Keratinocyte (primary cell): Measurements from ENCODE around the gene TBC1D30. TPM values are rescaled to one million over a fixed set of nuclear protein-coding genes. Genes with fewer than 3 reads are reported as not detected.

Experiments
- DNase-seq: peaks from one replicate; pipeline ENCODE4 v3.0.0-alpha.2; 2011; ENCODE audit warnings: low read depth, missing footprints, low spot score
- FAIRE-seq: peaks from 2 replicates; lab custom pipeline; 2011; peaks lifted over from hg19 to GRCh38; lab: Jason Lieb, UNC
- H2AFZ ChIP-seq: 2 replicates; pipeline ENCODE4 v1.6.0; 2012; ENCODE audit warnings: low read length, control low read depth, inconsistent platforms; ENCODE audit not compliant: control insufficient read depth
- H3K27ac ChIP-seq: 2 replicates; pipeline ENCODE4 v1.5.1; 2011; ENCODE audit warnings: low read length; ENCODE audit not compliant: control insufficient read depth, insufficient read depth
- H3K27me3 ChIP-seq: 3 replicates; pipeline ENCODE4 v1.6.0; 2011; ENCODE audit warnings: low read length; ENCODE audit not compliant: control insufficient read depth, insufficient read depth; ENCODE audit errors: extremely low read depth
- H3K36me3 ChIP-seq, 2 experiments: 2 replicates in 1 of 2; 3 replicates in 1 of 2; pipeline ENCODE4 v1.5.1; 2011; ENCODE audit warnings: low read length in 2 of 2, mild to moderate bottlenecking in 1 of 2; ENCODE audit not compliant: control insufficient read depth in 2 of 2, insufficient read depth in 2 of 2; ENCODE audit errors: extremely low read depth in 1 of 2
- H3K4me1 ChIP-seq: 3 replicates; pipeline ENCODE4 v1.5.1; 2011; ENCODE audit warnings: low read length; ENCODE audit not compliant: control insufficient read depth, insufficient read depth; ENCODE audit errors: extremely low read depth
- H3K4me2 ChIP-seq: 3 replicates; pipeline ENCODE4 v1.6.0; 2011; ENCODE audit warnings: low read depth, low read length; ENCODE audit not compliant: control insufficient read depth, insufficient read depth; ENCODE audit errors: extremely low read depth
- H3K4me3 ChIP-seq, 3 experiments: fragments of 200-600 bp in 1 of 3; sonication (generic) in 1 of 3; 2 replicates in 2 of 3; 3 replicates in 1 of 3; pipeline ENCODE4 v1.5.1; 2011 to 2016; ENCODE audit warnings: low read length in 3 of 3, mild to moderate bottlenecking in 3 of 3, control low read depth in 2 of 3, inconsistent platforms in 1 of 3, low read depth in 1 of 3, mixed read lengths in 1 of 3, mixed run types in 1 of 3, moderate library complexity in 1 of 3; ENCODE audit not compliant: control insufficient read depth in 2 of 3, insufficient read depth in 2 of 3; ENCODE audit errors: extremely low read depth in 1 of 3
- H3K79me2 ChIP-seq: 2 replicates; pipeline ENCODE4 v1.6.0; 2012; ENCODE audit warnings: low read length; ENCODE audit not compliant: control insufficient read depth, insufficient read depth
- H3K9ac ChIP-seq: 3 replicates; pipeline ENCODE4 v1.6.0; 2011; ENCODE audit warnings: low read length; ENCODE audit not compliant: control insufficient read depth, insufficient read depth; ENCODE audit errors: extremely low read depth
- H3K9me1 ChIP-seq: 3 replicates; pipeline ENCODE4 v1.6.0; 2011; ENCODE audit warnings: low read length; ENCODE audit not compliant: control insufficient read depth, insufficient read depth; ENCODE audit errors: extremely low read depth
- H3K9me3 ChIP-seq: 2 replicates; pipeline ENCODE4 v1.5.1; 2012; ENCODE audit warnings: low read depth, low read length; ENCODE audit not compliant: control insufficient read depth
- H4K20me1 ChIP-seq: 3 replicates; pipeline ENCODE4 v1.6.0; 2011; ENCODE audit warnings: low read length; ENCODE audit not compliant: control insufficient read depth, insufficient read depth; ENCODE audit errors: extremely low read depth
- CTCF ChIP-seq, 3 experiments: IDR thresholded peaks in 1 of 3; conservative IDR thresholded peaks in 1 of 3; optimal IDR thresholded peaks in 1 of 3; 2 replicates in 2 of 3; 3 replicates in 1 of 3; pipeline versions ENCODE3 to v1.5.1; 2011; ENCODE audit warnings: low read length in 3 of 3, mild to moderate bottlenecking in 3 of 3, moderate library complexity in 2 of 3, control low read depth in 1 of 3, inconsistent platforms in 1 of 3; ENCODE audit not compliant: insufficient read depth in 2 of 3; ENCODE audit errors: extremely low read depth in 1 of 3
- EZH2 ChIP-seq: IDR thresholded peaks from one replicate; pipeline ENCODE4 v1.6.1; 2012; ENCODE audit warnings: inconsistent platforms, mild to moderate bottlenecking, low read length, moderate library complexity
- dilution Hi-C: fragments of 300-500 bp; cut with MboI; formaldehyde crosslinking; loops from one replicate; pipeline ENCODE4 v1.7.0; 2020; ENCODE audit warnings: low sequenced_read_pairs; ENCODE audit not compliant: extremely low pct_ligation_motif_present
- polyA plus RNA-seq, 5 experiments: library from polyadenylated mRNA; depleted of rRNA in 3 of 5; stranded (reverse) in 3 of 5; stranded (forward) in 1 of 5; unstranded in 1 of 5; fragments of >200 nt; gene quantifications; 1 replicate in 1 of 5; 2 replicates in 3 of 5; 3 replicates in 1 of 5; pipeline versions ENCODE4 v1.2.1 to v1.2.3, GENCODE V29; 2011 to 2012; ENCODE audit warnings: missing spikeins in 2 of 5, low read depth in 1 of 5, low replicate concordance in 1 of 5

TBC1D30 gene
- polyA plus RNA-seq, 1 donor (not counting 4 experiments of a cell fraction or from before 2014, with no cell fraction given): 0.50 TPM

- no peaks in the 10 kb centered on the region for H3K4me1 ChIP-seq
- no peaks in the 10 kb centered on the region for H3K79me2 ChIP-seq
- H3K4me3 ChIP-seq: no peak overlapping the region
- TF ChIP-seq CTCF (optimal IDR thresholded peaks at IDR 0.05 in 1 of 3, IDR thresholded peaks at IDR 0.05 in 1 of 3, conservative IDR thresholded peaks at IDR 0.05 in 1 of 3; ENCODE audit: extremely low read depth in 1 of 3, insufficient read depth in 2 of 3, low read length in 3 of 3) (no peak), EZH2 (no peak)
- no peak overlapping the region for H3K4me2 ChIP-seq
- no peak overlapping the region for H2AFZ ChIP-seq
- H3K36me3 ChIP-seq: no peaks in the 10 kb centered on the region
- H3K27ac ChIP-seq: no peak overlapping the region
- H3K9me1 ChIP-seq: no peaks in the 10 kb centered on the region
- DNase-seq: no peak
- H4K20me1 ChIP-seq: no peaks in the 10 kb centered on the region
- peak; percentile 9 for FAIRE-seq
- no peak overlapping the region for H3K9ac ChIP-seq
- dilution Hi-C loops: no loop called here
- no peaks in the 10 kb centered on the region for H3K9me3 ChIP-seq
- H3K27me3 ChIP-seq: no peaks in the 10 kb centered on the region
These were observed 79.2 kb downstream of the TBC1D30 start for GRCh38 chr12:64903479-64904152.

GRCh38 chr12:64907097-64907496, 82.7 kb downstream of the TBC1D30 start:
- Histone ChIP-seq H3K4me1 (no peaks in the 10 kb centered on the region), H3K4me2 (no peak overlapping the region), H3K27me3 (peaks cover 7% of the 10 kb centered on the region), H4K20me1 (no peaks in the 10 kb centered on the region), H3K9me1 (no peaks in the 10 kb centered on the region), H2AFZ (no peak overlapping the region), H3K36me3 (no peaks in the 10 kb centered on the region), H3K9me3 (no peaks in the 10 kb centered on the region), H3K4me3 (no peak overlapping the region), H3K79me2 (no peaks in the 10 kb centered on the region), H3K9ac (no peak overlapping the region), H3K27ac (no peak overlapping the region)
- dilution Hi-C loops: no loop called here
- no peak for TF ChIP-seq CTCF (optimal IDR thresholded peaks at IDR 0.05 in 1 of 3, IDR thresholded peaks at IDR 0.05 in 1 of 3, conservative IDR thresholded peaks at IDR 0.05 in 1 of 3; ENCODE audit: extremely low read depth in 1 of 3, insufficient read depth in 2 of 3, low read length in 3 of 3)
- TF ChIP-seq EZH2: no peak
- DNase-seq (no peak), FAIRE-seq (no peak)
